ENCODE data around the gene CYP19A1. TPM values are rescaled to one million over a fixed set of nuclear protein-coding genes. Genes with fewer than 3 reads are reported as not detected.
A peak's percentile ranks its signal among the peaks of the same experiment; 100 is the strongest.
"Not testable (repeated sequence)": the region's sequence is repeated elsewhere in the genome, so short reads cannot be mapped to it uniquely, and the experiment has no call there.

CYP19A1 gene
- polyA plus RNA-seq, 1 donor = not detected

DNA sequence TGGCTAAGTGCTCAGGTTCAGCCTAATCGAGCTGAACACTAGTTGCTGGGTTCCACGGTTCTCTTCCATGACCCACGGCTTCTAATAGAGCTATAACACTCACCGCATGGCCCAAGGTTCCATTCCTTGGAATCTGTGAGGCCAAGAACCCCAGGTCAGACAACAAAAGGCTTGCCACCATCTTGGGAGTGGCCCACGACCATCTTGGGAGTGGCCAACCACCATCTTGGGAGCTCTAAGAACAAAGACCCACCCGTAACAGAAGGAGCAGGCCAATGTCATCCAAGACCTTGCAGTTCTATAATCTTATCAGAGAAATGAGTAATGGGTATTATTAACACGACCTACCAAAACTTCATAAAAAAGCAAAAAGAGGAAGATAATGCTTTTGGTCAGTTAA, 77.3 kb downstream of the CYP19A1 start:
- not testable (repeated sequence) for DNase-seq

DNA sequence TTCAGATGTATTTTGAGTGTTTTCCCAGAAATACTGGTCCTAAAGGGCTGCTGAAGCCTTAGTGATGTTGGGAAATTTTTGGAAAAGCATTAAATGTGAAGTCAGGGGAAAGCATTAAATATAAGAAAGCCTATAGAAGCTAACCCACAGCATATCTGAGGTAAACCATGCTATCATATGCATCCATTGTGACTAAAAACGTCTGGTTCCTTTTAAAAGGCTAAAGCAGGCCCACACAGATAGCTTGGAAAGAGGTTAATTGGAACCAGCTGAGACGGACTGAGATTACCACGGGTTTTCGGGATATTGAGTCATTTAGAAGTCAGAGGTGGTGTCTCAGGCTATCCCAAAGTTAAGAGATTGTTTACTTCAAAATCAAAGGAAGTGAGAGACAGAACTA, 78.2 kb downstream of the CYP19A1 start:
- DNase-seq = no peak

DNA sequence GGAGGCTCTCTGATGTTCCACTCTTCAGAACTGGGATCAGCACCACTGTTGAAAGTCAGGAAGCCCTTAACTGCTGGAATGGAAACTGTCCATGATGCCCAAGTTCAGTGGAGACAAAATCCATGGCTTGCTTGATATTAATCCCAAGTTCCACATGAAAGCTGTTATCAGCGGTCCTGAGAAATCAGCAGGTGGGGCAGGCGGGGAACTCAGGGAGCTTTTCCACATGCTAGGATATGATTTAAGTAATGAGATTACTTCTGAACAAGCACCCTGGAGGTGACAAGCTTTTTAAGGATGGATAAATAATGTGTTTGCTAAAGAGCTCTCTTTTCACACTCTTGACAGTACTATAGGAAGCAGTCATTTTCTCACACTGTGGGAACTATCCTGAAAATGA, 82.9 kb downstream of the CYP19A1 start:
- DNase-seq = no peak

DNA sequence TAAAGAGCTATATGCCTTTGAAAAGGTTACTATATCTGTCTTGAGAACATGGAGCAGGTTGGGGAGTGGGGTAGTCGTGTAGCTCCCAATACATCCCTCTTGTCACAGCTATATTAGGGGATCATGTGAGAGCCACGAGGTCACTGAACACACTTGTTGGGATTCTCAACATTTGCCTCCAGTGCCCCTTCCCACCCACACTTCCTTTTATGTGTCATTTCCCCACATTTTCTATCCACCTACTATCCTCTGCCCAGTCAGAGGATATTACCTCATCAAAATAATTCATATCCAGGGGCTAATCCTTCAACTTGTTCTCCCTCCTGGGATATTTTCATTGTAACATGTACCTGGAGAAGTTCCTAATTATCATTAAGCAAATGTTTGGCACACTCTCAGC, 85.0 kb downstream of the CYP19A1 start:
- DNase-seq = no peak

DNA sequence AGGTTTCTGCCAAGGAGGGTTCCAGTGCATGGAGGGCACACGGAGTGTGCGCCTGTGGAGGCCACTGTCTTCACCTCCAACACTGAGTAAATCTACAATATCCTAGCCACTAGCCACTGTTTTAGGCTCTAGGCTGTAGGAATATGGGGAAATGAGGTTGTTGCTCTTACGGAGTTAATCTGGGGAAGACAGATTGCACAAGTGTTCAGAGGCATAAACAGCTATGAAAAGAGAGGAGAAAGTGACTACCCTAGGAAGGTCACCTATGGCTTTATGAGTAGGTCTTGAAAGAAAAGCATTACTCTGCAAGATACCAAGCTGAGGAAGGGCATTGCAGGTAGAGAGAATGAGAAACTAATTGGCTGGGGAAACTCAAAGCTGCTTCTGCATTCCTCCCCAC, 85.7 kb downstream of the CYP19A1 start:
- DNase-seq = no peak

DNA sequence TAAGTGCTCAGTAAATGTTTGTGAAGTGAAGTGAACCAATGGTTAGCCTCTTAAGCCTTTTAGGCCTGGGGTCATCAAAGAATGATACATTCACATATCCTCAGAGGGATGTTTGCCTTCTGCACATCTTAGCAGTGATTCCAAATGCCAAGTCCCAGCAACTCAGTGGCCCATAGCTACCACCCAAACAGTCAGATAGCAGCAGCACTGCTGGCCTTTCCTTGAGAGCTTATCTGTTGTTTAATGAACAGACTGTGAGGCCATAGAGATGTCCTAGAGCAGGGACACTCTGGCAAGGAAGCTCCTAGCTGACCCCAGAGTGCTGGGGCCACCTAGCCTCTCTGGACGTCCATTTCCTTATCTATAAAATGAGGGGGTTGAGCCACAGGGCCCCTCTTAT, 86.8 kb downstream of the CYP19A1 start:
- no peak for DNase-seq

DNA sequence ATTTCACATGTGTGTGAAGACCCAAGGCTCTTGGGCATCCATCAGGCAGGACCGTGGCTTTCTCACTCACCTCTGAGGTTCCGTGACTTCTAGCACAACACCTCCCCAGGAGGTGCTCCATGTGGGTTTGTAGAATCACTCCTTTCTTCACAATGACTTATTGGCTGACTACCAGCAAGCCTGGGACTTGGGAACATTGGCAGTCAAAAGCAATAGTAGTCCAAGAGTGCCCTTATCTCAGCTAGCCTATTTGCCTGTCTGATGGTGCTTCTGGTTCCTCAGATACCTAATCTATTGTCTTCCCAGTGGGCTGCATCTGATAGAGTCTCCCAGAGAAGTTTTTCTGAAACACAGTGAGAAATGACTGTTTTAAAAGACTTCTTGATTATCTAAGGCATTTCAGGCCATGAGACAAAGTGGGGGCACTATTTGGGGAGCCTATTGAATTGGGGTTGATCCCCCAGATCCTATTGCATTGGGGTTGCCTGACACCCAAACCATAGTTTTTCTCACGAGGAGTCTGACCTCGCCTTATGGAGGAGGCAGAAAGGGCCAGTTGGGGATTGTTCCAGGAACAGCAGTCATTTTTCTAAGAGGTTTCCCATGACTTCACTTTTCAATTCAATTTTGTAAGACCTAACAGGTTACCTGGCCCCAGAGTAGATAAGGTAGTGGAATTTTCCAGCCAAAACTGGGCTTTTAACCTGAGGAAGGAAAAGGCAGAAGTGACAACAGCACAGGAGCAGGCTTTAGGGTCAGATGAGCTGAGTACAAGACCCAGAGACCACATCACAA, 88.0 kb downstream of the CYP19A1 start:
- no peak for DNase-seq

DNA sequence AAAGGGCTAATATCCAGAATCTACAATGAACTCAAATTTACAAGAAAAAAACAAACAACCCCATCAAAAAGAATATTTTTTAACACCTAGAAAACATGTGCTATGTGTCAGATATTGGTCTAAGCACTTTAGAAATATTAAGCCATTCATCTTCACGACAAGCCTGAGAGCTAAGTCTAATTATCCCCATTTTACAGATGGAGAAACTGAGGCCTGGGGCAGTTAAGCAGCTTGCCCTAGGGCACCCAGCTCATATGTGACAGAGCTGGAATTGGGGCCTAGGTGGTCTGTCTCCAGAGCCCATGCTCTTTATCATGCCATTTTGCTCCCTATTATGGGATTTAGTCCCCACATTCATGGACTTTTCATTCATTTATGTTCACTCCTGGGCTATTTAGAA, 92.8 kb downstream of the CYP19A1 start:
- DNase-seq = no peak

DNA sequence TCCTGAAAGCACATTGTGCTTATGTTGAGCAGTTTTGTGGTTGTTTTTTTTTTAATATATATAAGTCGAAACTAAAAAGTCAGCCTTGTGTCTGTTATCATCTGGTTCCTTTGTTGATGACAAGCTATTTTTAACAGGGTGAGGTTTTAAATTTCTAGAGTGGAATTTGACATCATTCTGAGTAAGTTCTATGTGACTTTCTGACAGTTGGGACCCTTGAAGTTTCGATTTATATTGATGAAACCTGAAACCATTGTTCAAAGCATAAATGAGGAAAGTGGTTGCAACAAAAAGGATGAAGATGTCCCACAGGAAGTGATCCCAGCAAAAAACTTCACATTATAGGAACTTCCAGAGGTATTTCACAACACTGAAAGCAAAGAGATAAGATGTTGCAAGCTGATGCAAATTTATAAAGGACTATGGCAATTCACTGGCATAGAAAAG, 94.0 kb downstream of the CYP19A1 start:
- DNase-seq = no peak

DNA sequence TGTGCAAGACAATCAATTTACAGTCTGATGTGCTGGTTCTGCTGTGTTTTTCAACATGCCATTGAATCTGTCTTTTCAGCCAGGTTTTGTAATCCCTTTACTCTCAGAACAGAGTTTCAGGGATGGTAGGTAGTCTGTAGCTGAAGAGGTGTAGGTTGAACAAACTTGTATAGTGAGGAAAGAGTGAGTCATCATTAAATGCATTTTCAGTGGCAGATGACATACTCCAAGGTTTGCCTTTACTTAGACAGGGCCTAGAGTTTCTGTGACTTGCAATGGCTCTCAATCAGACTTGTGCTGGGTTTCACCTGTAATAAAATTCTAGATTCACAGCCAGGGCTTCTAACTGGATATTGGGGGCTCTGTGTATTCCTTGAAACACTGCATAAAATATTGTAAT, 94.6 kb downstream of the CYP19A1 start:
- DNase-seq = no peak

DNA sequence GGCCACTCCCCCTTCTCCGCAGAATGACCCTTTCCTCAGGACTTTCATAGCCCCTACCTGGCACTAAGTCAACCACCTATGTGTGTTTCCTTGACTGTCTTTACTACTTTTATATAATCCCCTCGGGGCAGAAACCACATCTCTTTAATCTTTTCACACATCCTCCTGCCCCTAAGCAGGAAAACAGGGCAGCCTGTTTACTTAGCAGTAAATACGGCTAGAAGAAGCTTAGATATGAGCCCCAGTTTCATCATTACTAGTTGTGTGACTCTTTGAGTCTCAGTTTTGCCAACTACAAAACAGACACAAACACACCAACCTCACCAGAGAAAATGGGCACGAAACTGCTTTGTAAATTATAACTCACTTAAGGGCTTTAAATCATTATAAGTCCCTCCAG, 98.3 kb downstream of the CYP19A1 start:
- no peak for DNase-seq

DNA sequence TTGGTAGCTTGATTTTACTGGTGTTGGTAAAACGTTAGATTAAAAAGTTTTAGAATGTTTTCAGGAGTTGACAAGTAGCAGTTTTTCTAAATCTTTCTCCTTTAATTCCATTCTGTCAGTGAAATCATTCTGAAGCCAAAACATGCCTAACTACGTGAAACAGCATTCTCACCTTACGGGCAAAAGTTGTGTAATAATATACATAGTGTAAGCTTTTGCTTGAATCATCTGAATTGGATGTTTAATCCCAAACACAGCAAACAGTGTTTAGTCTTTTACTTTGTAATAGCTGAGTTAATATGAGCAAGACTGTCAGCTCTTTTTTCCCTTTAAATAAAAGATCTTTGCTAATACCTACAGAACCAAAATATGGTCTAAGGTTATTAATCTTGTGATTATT, 100.6 kb downstream of the CYP19A1 start:
- no peak for DNase-seq

DNA sequence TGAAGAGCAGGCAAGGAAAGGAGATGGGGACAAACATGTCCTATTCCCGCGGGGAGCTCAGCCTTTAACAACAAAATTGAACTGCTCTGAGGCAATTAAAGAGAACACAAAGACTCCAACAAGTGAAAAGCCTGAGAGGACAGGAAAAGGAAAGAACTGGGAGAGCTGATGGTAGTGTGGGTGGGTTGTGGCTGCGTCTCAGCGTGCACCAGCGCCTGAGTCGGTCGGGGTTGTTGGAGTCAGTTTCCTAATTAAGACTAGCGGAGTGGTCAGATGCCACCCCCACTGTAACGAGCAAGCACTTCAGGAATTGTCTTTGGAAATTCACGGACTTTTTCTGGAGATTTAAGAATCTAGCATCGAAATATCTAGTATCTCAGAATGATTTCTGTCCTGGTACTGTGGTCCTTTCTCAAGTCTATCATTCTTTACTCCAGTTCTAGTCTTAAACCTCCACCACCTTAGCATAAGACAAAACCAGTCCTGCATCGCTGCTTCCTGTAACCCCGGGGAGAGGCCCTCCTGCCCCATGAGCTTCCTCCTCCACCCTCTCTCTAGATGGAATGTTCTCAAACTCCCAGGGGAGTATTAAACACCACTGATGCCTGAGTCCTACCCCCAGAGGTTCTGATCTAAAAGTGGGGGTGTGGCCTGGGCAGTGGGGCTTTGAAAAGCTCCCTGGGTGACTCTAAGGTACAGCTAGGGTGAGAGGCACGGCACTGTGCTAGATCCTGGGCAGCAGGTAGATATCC, 104.0 kb downstream of the CYP19A1 start:
- DNase-seq = no peak

DNA sequence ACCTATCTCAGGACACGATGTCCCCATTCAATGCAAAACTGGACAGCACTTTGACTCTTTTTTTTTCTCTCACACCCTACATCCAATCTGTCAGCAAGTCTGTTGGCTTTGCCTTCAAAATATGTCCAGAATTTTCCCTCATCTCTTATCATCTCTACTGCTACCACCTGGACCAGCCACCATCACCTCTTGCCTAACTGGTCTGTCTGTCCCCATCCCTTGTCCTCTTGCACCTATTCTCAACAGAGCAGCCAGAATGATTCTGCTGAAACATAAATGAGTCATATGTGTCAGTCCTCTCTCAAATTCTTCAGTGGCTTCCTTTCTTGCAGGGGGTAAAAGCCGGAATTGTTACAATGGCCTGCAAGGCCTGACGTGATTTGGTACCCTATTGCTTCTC, 105.8 kb downstream of the CYP19A1 start:
- no peak for DNase-seq

DNA sequence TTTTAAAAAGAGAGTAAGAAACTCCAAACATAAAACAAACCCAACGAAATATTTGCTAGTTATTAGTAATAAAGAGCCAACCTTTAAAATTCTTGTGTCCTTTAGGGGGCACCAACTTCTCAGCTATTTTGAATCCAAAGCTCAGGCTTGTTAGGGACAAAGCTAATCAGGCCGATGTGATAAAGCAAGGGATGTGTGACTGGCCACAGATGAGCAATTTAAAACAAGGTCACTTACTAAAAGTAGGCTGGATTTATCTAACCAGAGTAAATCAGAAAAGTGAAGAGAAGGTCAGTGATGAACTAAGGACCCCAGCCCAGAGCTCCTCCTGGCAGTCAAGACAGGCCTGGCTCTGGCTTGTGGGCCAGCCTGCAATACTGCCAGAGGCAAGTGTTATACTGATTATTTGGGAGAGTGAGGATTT, 108.5 kb downstream of the CYP19A1 start:
- DNase-seq = peak; percentile 29

DNA sequence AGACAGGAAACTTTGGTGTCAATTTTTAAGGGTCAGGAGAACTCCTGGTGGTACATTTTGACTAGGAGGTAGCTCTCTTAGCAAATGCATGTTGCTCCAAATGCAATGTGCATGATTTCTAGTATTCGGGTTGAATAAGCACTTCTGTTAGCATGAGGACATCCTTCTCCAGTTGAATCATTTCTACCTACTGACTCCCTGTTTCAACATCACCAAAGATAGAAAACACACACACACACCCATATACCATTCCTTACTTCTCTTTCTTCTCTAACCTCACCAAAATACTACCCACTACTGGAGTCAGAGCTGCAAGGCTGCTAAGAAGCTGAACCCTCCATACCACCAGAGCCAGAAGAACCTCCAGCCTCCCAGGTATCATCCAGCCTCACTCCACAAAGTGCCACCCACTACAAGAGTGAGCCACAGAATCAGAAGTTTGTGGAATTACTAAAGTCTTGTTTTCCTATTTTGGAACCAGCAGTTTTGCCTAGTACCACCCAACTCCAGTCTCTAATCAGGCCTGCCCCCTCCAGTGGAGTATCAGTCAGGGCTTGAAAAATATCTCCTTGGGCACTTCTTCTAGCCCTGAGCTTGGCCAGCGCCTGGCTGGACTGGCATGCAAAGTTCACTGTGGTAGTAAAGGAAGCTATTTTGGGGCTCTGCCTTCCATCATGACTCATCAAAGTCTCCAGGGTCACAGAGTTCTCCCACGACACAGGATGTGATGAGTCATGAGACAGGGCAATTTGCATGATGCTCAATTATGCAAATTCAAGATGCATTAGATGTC, 110.3 kb downstream of the CYP19A1 start:
- no peak for DNase-seq

DNA sequence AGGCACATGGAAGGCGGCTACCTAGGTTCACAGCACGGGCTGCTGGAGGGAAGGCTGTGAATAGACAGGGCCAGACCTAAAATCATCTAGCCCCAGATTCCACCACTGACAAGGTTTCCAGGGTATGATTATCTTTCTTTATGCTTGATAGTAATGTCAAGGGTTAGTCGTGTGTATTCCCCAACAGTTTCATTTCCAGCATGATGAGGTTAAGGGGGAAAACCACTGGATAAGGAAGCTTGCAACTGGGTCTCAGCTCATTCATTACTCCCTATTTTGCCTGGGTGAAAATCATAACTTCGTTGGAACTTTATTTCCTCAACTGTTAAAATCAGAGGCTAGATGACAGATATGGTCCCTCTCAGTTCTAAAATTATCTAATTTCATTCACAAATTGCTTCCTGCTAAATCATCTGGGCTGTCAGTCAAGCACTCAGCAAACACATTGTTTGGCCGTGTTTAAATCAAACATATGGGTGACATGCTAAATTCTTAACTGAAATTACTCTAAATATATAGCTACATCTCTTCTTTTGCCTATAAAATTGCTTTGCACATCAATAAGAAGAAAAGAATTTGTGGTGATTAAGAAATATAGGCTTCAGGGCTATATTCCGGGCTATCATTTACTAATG, 111.7 kb downstream of the CYP19A1 start:
- no peak for DNase-seq

DNA sequence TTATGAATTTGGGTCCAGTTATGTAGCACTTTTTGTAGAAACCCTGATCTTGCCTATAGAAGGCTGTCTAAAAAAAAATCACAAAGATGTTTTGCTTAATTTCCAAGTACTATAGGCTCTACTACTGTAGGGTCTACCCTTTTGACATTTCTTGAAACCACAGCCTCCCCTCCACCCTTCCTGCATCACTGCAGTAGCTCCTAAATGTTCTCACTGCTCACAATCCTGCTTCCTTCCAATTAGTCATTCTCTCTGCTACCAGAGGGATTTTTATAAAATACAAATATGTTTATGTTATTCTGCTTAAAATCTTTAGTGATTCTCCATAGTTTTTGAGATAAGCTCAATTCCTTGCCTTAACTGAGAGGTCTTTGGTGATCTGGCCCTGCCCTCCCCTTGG, 114.0 kb downstream of the CYP19A1 start:
- DNase-seq = no peak

DNA sequence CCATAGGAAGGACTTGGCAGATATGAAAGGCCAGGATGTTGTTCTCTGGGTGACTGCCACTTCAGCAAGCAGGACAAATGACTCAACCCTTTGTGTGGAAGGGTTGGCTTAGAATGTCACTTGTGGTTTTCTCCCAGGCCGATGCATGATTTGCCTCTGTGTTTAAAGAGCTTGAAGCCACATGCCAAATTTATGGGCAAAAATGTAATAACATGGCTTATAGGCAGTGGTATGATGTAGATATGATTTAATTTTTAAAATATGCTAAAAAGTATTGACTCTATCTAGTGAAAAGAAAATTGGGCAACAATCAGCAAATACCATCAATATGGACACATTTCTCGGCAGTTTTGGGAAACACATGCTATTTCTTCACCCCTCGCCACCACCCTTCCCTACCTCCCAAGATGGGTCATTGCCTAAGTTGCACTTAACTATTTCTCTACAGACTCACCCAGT, 114.6 kb downstream of the CYP19A1 start:
- DNase-seq = no peak

DNA sequence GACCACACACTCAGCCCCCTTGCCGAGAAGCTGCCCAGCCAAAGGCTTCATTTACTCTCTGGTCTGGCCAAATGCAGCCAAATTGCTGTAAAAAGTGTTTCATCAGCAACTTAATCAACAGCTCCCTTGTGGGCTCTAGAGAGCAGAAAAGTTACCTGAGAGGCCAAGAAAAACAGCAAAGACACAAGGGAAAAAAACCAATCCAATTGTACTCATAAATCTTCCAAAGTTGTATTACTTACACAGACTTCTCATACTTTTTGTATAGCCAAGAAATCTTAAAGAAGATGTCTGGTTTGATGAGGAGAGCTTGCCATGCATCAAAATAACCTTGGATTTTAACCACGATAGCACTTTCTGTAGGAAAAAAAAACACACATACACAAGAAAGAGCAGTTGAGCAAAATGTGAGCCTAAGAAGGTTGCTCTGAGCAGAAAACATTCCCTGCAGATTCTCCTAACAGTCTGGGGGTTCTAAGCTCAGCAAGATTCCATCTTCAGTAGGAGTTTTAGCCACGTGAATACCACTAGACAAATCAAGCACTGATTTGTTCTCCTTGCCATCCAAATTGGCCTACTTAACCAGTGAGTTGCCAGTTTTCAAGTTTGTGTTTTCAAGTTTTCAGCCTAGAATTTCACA, 120.0 kb downstream of the CYP19A1 start:
- no peak for DNase-seq

DNA sequence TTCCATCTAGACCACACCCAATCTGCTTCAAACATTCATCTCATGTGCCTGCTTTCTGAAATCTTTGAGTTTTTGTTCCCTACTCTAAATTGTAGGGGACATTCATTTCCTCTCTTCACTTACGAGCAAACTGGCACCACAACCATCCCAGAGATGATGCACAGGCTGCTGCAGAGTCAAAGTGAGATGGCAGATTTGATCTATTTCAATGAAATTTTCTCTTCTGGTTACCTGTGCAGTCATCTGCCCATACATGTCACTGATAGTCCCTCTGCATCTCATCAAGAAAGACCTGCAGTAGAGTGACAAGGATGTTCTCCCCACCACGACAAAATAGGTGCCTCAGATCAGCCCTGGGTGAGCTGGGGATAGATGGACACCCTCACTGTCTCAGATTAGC, 125.5 kb downstream of the CYP19A1 start:
- no peak for DNase-seq

DNA sequence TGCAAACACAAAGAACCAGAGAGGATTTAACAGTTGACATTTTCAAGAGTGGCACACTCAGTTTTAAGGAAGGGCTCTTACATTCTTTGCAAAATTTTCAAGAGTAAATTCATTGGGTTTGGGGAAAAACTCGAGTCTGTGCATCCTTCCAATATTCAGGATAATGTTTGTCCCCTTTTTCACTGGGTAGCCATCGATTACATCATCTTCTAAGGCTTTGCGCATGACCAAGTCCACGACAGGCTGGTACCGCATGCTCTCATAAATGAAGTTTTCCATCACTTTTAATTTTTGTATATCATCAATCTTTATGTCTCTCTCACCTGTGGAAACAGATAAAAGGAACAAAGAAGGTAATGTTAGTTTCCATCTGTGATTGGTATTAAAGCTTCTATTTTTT, 126.2 kb downstream of the CYP19A1 start:
- DNase-seq = no peak

Data from left kidney (tissue), 2 donors.